OCI-LY3 (cell line): ENCODE measurements around the gene BTBD7.

Experiments
- H2AFZ ChIP-seq: fragments of 200-600, 300-600 bp; shearing (Covaris generic); 2 replicates; pipeline ENCODE4 v1.6.0; 2014; ENCODE audit warnings: antibody characterized with exemption, low read depth, low read length
- H3K27ac ChIP-seq: fragments of 200-600, 300-600 bp; sonication (generic); 2 replicates; pipeline ENCODE4 v1.5.1; 2014; ENCODE audit warnings: mild to moderate bottlenecking, low read length, moderate library complexity, mixed read lengths
- H3K27me3 ChIP-seq: fragments of 200-600, 300-600 bp; sonication (generic); 2 replicates; pipeline ENCODE4 v1.6.1; 2014; ENCODE audit warnings: low read depth, low read length, mixed read lengths
- H3K36me3 ChIP-seq: fragments of 200-600, 300-600 bp; sonication (generic); replicated peaks from 2 replicates; pipeline ENCODE3; 2014; ENCODE audit warnings: low read depth, low read length, mixed read lengths
- H3K4me1 ChIP-seq: fragments of 300-600, 200-600 bp; sonication (generic); 2 replicates; pipeline ENCODE4 v1.6.1; 2014; ENCODE audit warnings: low read length, mixed read lengths
- H3K4me2 ChIP-seq: fragments of 200-600, 300-600 bp; sonication (generic); 2 replicates; pipeline ENCODE4 v1.6.1; 2014; ENCODE audit warnings: low read length, mixed read lengths
- H3K4me3 ChIP-seq: fragments of 300-600, 200-600 bp; sonication (generic); 2 replicates; pipeline ENCODE4 v1.5.1; 2014; ENCODE audit warnings: antibody characterized with exemption, mild to moderate bottlenecking, low read length, moderate library complexity
- H3K79me2 ChIP-seq: fragments of 300-600, 200-600 bp; shearing (Covaris generic); 2 replicates; pipeline ENCODE4 v1.6.1; 2014; ENCODE audit warnings: mild to moderate bottlenecking, low read length, mixed read lengths
- H3K9ac ChIP-seq: fragments of 300-600, 200-600 bp; shearing (Covaris generic); 2 replicates; pipeline ENCODE4 v1.6.0; 2014; ENCODE audit warnings: mild to moderate bottlenecking, low read length, moderate library complexity
- H3K9me3 ChIP-seq: fragments of 200-600, 300-600 bp; shearing (Covaris generic); 2 replicates; pipeline ENCODE4 v1.6.1; 2014; ENCODE audit warnings: low read length, mixed read lengths; ENCODE audit not compliant: insufficient read depth
- H4K20me1 ChIP-seq: fragments of 200-600, 300-600 bp; sonication (generic); 2 replicates; pipeline ENCODE4 v1.6.1; 2016; ENCODE audit warnings: low read length, mixed read lengths; ENCODE audit not compliant: insufficient read depth
- CTCF ChIP-seq: fragments of 200-600, 300-600 bp; sonication (generic); IDR thresholded peaks from 2 replicates; pipeline ENCODE4 v1.5.1; 2014; ENCODE audit warnings: antibody characterized with exemption, low read length, low read depth
- EZH2phosphoT487 ChIP-seq: fragments of 200-600 bp; shearing (Covaris generic); IDR thresholded peaks from 2 replicates; pipeline ENCODE4 v1.6.1; 2018; ENCODE audit warnings: antibody characterized with exemption, mixed run types, low read depth

BTBD7 gene

GRCh38 chr14:93269341-93270068, 63.3 kb downstream of the BTBD7 start:
- Histone ChIP-seq H3K4me2 (no peak overlapping the region), H3K4me1 (no peaks in the 10 kb centered on the region), H3K9me3 (no peaks in the 10 kb centered on the region), H3K4me3 (no peak overlapping the region), H3K9ac (no peak overlapping the region), H3K79me2 (no peaks in the 10 kb centered on the region), H4K20me1 (no peaks in the 10 kb centered on the region), H3K36me3 (no peaks in the 10 kb centered on the region), H3K27ac (no peak overlapping the region), H3K27me3 (no peaks in the 10 kb centered on the region), H2AFZ (no peak overlapping the region)
- TF ChIP-seq EZH2phosphoT487 (no peak), CTCF (no peak)

GRCh38 chr14:93268406-93268805, 64.4 kb downstream of the BTBD7 start:
- H3K27me3 ChIP-seq = no peaks in the 10 kb centered on the region
- H3K9ac ChIP-seq = no peak overlapping the region
- H3K79me2 ChIP-seq = no peaks in the 10 kb centered on the region
- no peaks in the 10 kb centered on the region for H3K4me1 ChIP-seq
- H3K27ac ChIP-seq = no peak overlapping the region
- no peak for TF ChIP-seq EZH2phosphoT487
- no peak for TF ChIP-seq CTCF
- no peak overlapping the region for H2AFZ ChIP-seq
- peaks cover 4% of the 10 kb centered on the region for H3K36me3 ChIP-seq
- no peaks in the 10 kb centered on the region for H4K20me1 ChIP-seq
- no peaks in the 10 kb centered on the region for H3K9me3 ChIP-seq
- H3K4me2 ChIP-seq = no peak overlapping the region
- no peak overlapping the region for H3K4me3 ChIP-seq

- no peak overlapping the region for H3K4me2 ChIP-seq
- H4K20me1 ChIP-seq = no peaks in the 10 kb centered on the region
- H3K4me1 ChIP-seq = no peaks in the 10 kb centered on the region
- no peak overlapping the region for H3K4me3 ChIP-seq
- no peak overlapping the region for H2AFZ ChIP-seq
- no peaks in the 10 kb centered on the region for H3K27me3 ChIP-seq
- H3K9me3 ChIP-seq = no peaks in the 10 kb centered on the region
- H3K79me2 ChIP-seq = no peaks in the 10 kb centered on the region
- H3K27ac ChIP-seq = no peak overlapping the region
- H3K36me3 ChIP-seq = peaks cover 9% of the 10 kb centered on the region
- H3K9ac ChIP-seq = no peak overlapping the region
- TF ChIP-seq CTCF (no peak), EZH2phosphoT487 (no peak)
These were observed 65.6 kb downstream of the BTBD7 start for GRCh38 chr14:93267149-93267711.

- H3K27ac ChIP-seq = no peak overlapping the region
- no peak overlapping the region for H3K4me3 ChIP-seq
- no peak overlapping the region for H3K9ac ChIP-seq
- no peaks in the 10 kb centered on the region for H3K27me3 ChIP-seq
- peaks cover 9% of the 10 kb centered on the region for H3K36me3 ChIP-seq
- H3K9me3 ChIP-seq = no peaks in the 10 kb centered on the region
- TF ChIP-seq EZH2phosphoT487 = no peak
- TF ChIP-seq CTCF = no peak
- H3K4me1 ChIP-seq = no peaks in the 10 kb centered on the region
- no peaks in the 10 kb centered on the region for H3K79me2 ChIP-seq
- no peak overlapping the region for H3K4me2 ChIP-seq
- no peaks in the 10 kb centered on the region for H4K20me1 ChIP-seq
- H2AFZ ChIP-seq = no peak overlapping the region
These were observed 66.7 kb downstream of the BTBD7 start for GRCh38 chr14:93266127-93266526.
